Endothelial cell of umbilical vein (primary cell): ENCODE data around the gene RETSAT. TPM values are rescaled to one million over a fixed set of nuclear protein-coding genes. Genes with fewer than 3 reads are reported as not detected.

ENCODE experiments used
- BruUV-seq: library from RNA; stranded (reverse); fragments of 400-500 nt; replicated peaks from 2 replicates; lab custom pipeline; 2021; lab: Mats Ljungman, UMichigan
- CTCF ChIA-PET: fragments of 300-600, 350-600 bp; sonication (Branson Sonifier 250); formaldehyde crosslinking; loops from one replicate; lab custom pipeline; 2021; ENCODE audit warnings: antibody characterized with exemption, inconsistent platforms; lab: Charles Lee
- POLR2A ChIA-PET: fragments of 300-600, 350-600 bp; sonication (Branson Sonifier 250); formaldehyde crosslinking; loops from one replicate; lab custom pipeline; 2021; ENCODE audit warnings: antibody characterized with exemption, inconsistent platforms; lab: Charles Lee
- DNase-seq: peaks from one replicate; pipeline ENCODE4 v3.0.0-alpha.2; 2011; ENCODE audit warnings: low read depth, low spot score
- FAIRE-seq: peaks from 2 replicates; lab custom pipeline; 2011; peaks lifted over from hg19 to GRCh38; lab: Jason Lieb, UNC
- H2AFZ ChIP-seq: 2 replicates; pipeline ENCODE4 v1.6.0; 2012; ENCODE audit warnings: low read depth, low read length, control low read depth, inconsistent platforms
- H3K27ac ChIP-seq: 2 replicates; pipeline ENCODE4 v1.5.1; 2011; ENCODE audit warnings: low read depth, mild to moderate bottlenecking, control low read depth, low read length, moderate library complexity; ENCODE audit not compliant: insufficient read depth
- H3K27me3 ChIP-seq, 2 experiments: 2 replicates each; pipeline versions ENCODE4 v1.6.0 to v1.6.1; 2011; ENCODE audit warnings: low read length in 2 of 2, mixed read lengths in 1 of 2; ENCODE audit not compliant: control insufficient read depth in 2 of 2, insufficient read depth in 2 of 2
- H3K36me3 ChIP-seq, 2 experiments: 2 replicates in 1 of 2; 3 replicates in 1 of 2; pipeline ENCODE4 v1.5.1; 2011; ENCODE audit warnings: low read length in 2 of 2, mild to moderate bottlenecking in 1 of 2, moderate library complexity in 1 of 2; ENCODE audit not compliant: control insufficient read depth in 2 of 2, insufficient read depth in 2 of 2; ENCODE audit errors: extremely low read depth in 1 of 2
- H3K4me1 ChIP-seq: 3 replicates; pipeline ENCODE4 v1.5.1; 2011; ENCODE audit warnings: mild to moderate bottlenecking, low read length; ENCODE audit not compliant: control insufficient read depth, insufficient read depth; ENCODE audit errors: extremely low read depth
- H3K4me2 ChIP-seq: 2 replicates; pipeline ENCODE4 v1.6.1; 2011; ENCODE audit warnings: low read length, control low read depth, mixed read lengths; ENCODE audit not compliant: insufficient read depth
- H3K4me3 ChIP-seq, 3 experiments: fragments of 200-600 bp in 1 of 3; sonication (generic), shearing (Covaris generic) in 1 of 3; replicated peaks in 1 of 3; 2 replicates each; pipeline ENCODE4 v1.5.1; 2011 to 2016; ENCODE audit warnings: control low read depth in 3 of 3, low read length in 3 of 3, mild to moderate bottlenecking in 2 of 3, inconsistent platforms in 1 of 3, low read depth in 1 of 3, moderate library complexity in 1 of 3; ENCODE audit not compliant: insufficient read depth in 1 of 3
- H3K79me2 ChIP-seq: 2 replicates; pipeline ENCODE4 v1.6.0; 2012; ENCODE audit warnings: low read length, inconsistent platforms; ENCODE audit not compliant: control insufficient read depth, insufficient read depth
- H3K9ac ChIP-seq: replicated peaks from 2 replicates; pipeline ENCODE3; 2011; ENCODE audit warnings: low read length, control low read depth; ENCODE audit not compliant: insufficient read depth; ENCODE audit errors: extremely low read depth
- H3K9me1 ChIP-seq: replicated peaks from 3 replicates; pipeline ENCODE4 v1.6.0; 2011; ENCODE audit warnings: mild to moderate bottlenecking, low read length; ENCODE audit not compliant: control insufficient read depth, insufficient read depth; ENCODE audit errors: extremely low read depth
- H3K9me3 ChIP-seq: replicated peaks from 2 replicates; pipeline ENCODE4 v1.5.1; 2012; ENCODE audit warnings: low read length, inconsistent platforms; ENCODE audit not compliant: control insufficient read depth, insufficient read depth
- H4K20me1 ChIP-seq: replicated peaks from 2 replicates; pipeline ENCODE3; 2011; ENCODE audit warnings: mild to moderate bottlenecking, low read length; ENCODE audit not compliant: control insufficient read depth, insufficient read depth; ENCODE audit errors: extremely low read depth
- GATA2 ChIP-seq: IDR thresholded peaks from 2 replicates; pipeline ENCODE4 v1.7.0; 2011; ENCODE audit warnings: low read depth, mild to moderate bottlenecking, moderate library complexity, mixed read lengths, low read length; ENCODE audit not compliant: insufficient read length, insufficient read depth
- dilution Hi-C: fragments of 300-500 bp; cut with MboI; formaldehyde crosslinking; loops from one replicate; pipeline ENCODE4 v1.15.0; 2019; ENCODE audit warnings: low sequenced_read_pairs; ENCODE audit not compliant: extremely low pct_ligation_motif_present
- intact Hi-C: fragments of 100-400 bp; cut with micrococcal nuclease; formaldehyde crosslinking; loops from one replicate; pipeline ENCODE4 v1.10.0; 2022
- polyA plus RNA-seq, 4 experiments: library from polyadenylated mRNA; depleted of rRNA in 3 of 4; stranded (reverse) in 3 of 4; unstranded in 1 of 4; fragments of >200 nt; gene quantifications; 2 replicates each; pipeline versions ENCODE4 v1.2.1 to v1.2.3, GENCODE V29; 2011 to 2012; ENCODE audit warnings: missing spikeins in 1 of 4
- small RNA-seq: library from RNA; depleted of rRNA; stranded (forward); fragments of <200 nt; gene quantifications from one replicate; pipeline ENCODE3, GENCODE V24; 2012; ENCODE audit warnings: low replicate concordance, low read depth; ENCODE audit not compliant: insufficient read depth, insufficient read length
- total RNA-seq: library from RNA; stranded (reverse); gene quantifications from 2 replicates; pipeline ENCODE4 v1.2.3, GENCODE V29; 2021

Gene RETSAT
- total and polyA plus RNA-seq, 2 donors (not counting 3 experiments of a cell fraction or from before 2014, with no cell fraction given) = 43.8 to 59.1 TPM

DNA sequence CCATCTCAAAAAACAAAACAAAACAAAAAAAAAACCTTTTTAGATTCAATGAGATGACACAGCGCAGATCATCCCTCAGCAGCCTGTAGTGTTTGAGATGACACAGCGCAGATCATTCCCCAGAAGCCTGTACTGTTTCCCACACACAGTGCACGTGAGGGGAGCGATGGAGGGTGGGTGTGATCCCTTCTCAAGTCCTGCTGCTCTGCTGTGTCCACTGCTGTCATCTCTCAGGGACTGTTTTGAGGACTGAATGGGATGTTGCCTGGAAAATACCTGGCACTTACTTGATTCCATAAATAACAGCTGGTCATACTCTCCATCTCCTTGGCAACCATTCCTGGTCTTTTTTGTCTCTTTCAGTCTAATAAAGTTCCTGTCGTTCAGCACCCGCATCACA is 52.2 kb downstream of the RETSAT start:
- ChIA-PET POLR2A (no interaction called here), CTCF (interaction anchor here (3.6 to 8.3 kb wide), 2 partner anchors 235 to 376 kb away, joined by 21 to 371 read pairs; no protein-coding TSS in a partner anchor)
- no peak for FAIRE-seq
- no peaks in the 10 kb centered on the region for H3K4me1 ChIP-seq
- dilution Hi-C loops (no loop called here), intact Hi-C loops (no loop called here)
- no peaks in the 10 kb centered on the region for H3K27me3 ChIP-seq
- no TSS peak for BruUV-seq
- TF ChIP-seq GATA2 = no peak
- H3K4me2 ChIP-seq = no peak overlapping the region
- DNase-seq = no peak
- no peaks in the 10 kb centered on the region for H4K20me1 ChIP-seq
- H3K9me3 ChIP-seq = no peaks in the 10 kb centered on the region
- no peak overlapping the region for H3K27ac ChIP-seq
- H3K79me2 ChIP-seq = no peaks in the 10 kb centered on the region
- H3K36me3 ChIP-seq = peaks cover 3 to 11% of the 10 kb centered on the region in 2 experiments
- no peak overlapping the region for H2AFZ ChIP-seq
- no peak overlapping the region for H3K4me3 ChIP-seq
- H3K9ac ChIP-seq = no peak overlapping the region
- H3K9me1 ChIP-seq = no peaks in the 10 kb centered on the region

Small RNA genes within 50 kb of the gene (small RNA-seq; reads per million reads assigned to genes)
- gene AC062037.1 = not detected
- not detected for gene AC062037.2
- not detected for gene RF00019
- not detected for gene RN7SL113P

Other genes with a start within 250 kb of the RETSAT start
- 13.2 and 17.4 TPM in 2 replicates for gene TCF7L1, start 221.1 kb downstream of the RETSAT start, total RNA-seq
- 8.5 and 9.6 TPM in 2 replicates for gene TCF7L1, start 221.1 kb downstream of the RETSAT start, polyA plus RNA-seq
- gene TGOLN2, start 26.5 kb downstream of the RETSAT start, total RNA-seq = 119 and 140 TPM in 2 replicates
- gene TGOLN2, start 26.5 kb downstream of the RETSAT start, polyA plus RNA-seq = 98.2 and 112 TPM in 2 replicates
- 12.3 and 18.5 TPM in 2 replicates for gene ELMOD3, start 241 bp upstream of the RETSAT start, total RNA-seq
- 22.0 and 22.4 TPM in 2 replicates for gene ELMOD3, start 241 bp upstream of the RETSAT start, polyA plus RNA-seq
- gene CAPG, start 55.8 kb upstream of the RETSAT start, total RNA-seq = 103 and 115 TPM in 2 replicates
- gene CAPG, start 55.8 kb upstream of the RETSAT start, polyA plus RNA-seq = 104 and 107 TPM in 2 replicates
- 0.39 and 0.53 TPM in 2 replicates for gene SH2D6, start 64.2 kb upstream of the RETSAT start, total RNA-seq
- gene SH2D6, start 64.2 kb upstream of the RETSAT start, polyA plus RNA-seq = not detected in 2 replicates
- 236 and 257 TPM in 2 replicates for gene MAT2A, start 184.6 kb upstream of the RETSAT start, total RNA-seq
- gene MAT2A, start 184.6 kb upstream of the RETSAT start, polyA plus RNA-seq = 151 and 172 TPM in 2 replicates
- 44.5 and 48.0 TPM in 2 replicates for gene GGCX, start 207.0 kb upstream of the RETSAT start, total RNA-seq
- 58.9 and 62.7 TPM in 2 replicates for gene GGCX, start 207.0 kb upstream of the RETSAT start, polyA plus RNA-seq
- gene VAMP8, start 223.1 kb upstream of the RETSAT start, total RNA-seq = 35.8 and 39.0 TPM in 2 replicates
- 68.7 and 73.1 TPM in 2 replicates for gene VAMP8, start 223.1 kb upstream of the RETSAT start, polyA plus RNA-seq
- 164 and 186 TPM in 2 replicates for gene VAMP5, start 229.9 kb upstream of the RETSAT start, total RNA-seq
- gene VAMP5, start 229.9 kb upstream of the RETSAT start, polyA plus RNA-seq = 624 and 648 TPM in 2 replicates
- gene RNF181, start 241.2 kb upstream of the RETSAT start, total RNA-seq = 133 and 142 TPM in 2 replicates
- 629 and 643 TPM in 2 replicates for gene RNF181, start 241.2 kb upstream of the RETSAT start, polyA plus RNA-seq
- 14.6 and 17.7 TPM in 2 replicates for gene TMEM150A, start 248.2 kb upstream of the RETSAT start, total RNA-seq
- 35.7 and 44.9 TPM in 2 replicates for gene TMEM150A, start 248.2 kb upstream of the RETSAT start, polyA plus RNA-seq